HFFc6 (cell line): ENCODE results near the gene MYB. TPM values are rescaled to one million over a fixed set of nuclear protein-coding genes. Genes with fewer than 3 reads are reported as not detected.
"Not testable (repeated sequence)": the region's sequence is repeated elsewhere in the genome, so short reads cannot be mapped to it uniquely, and the experiment has no call there.

ENCODE experiments used
- DNase-seq: peaks from one replicate; pipeline ENCODE4 v3.0.0-alpha.2; 2018
- H3K27ac Mint-ChIP-seq: 2 replicates; pipeline ENCODE4 v1.8.0; 2020; ENCODE audit warnings: mild to moderate bottlenecking, mixed read lengths
- H3K27me3 Mint-ChIP-seq: 2 replicates; pipeline ENCODE4 v1.8.0; 2021; ENCODE audit warnings: mild to moderate bottlenecking, moderate library complexity, mixed read lengths; ENCODE audit not compliant: insufficient read depth
- H3K36me3 Mint-ChIP-seq: 2 replicates; pipeline ENCODE4 v1.8.0; 2021; ENCODE audit warnings: low read depth, mixed read lengths
- H3K4me1 Mint-ChIP-seq: 2 replicates; pipeline ENCODE4 v1.8.0; 2020; ENCODE audit warnings: low read depth, mixed read lengths
- H3K4me3 Mint-ChIP-seq: 2 replicates; pipeline ENCODE4 v1.8.0; 2020; ENCODE audit warnings: mild to moderate bottlenecking, moderate library complexity, mixed read lengths
- H3K9me3 Mint-ChIP-seq: 2 replicates; pipeline ENCODE4 v1.8.0; 2020; ENCODE audit warnings: mild to moderate bottlenecking, mixed read lengths
- CTCF ChIP-seq: fragments of 200-600 bp; sonication (generic); IDR thresholded peaks from 2 replicates; pipeline ENCODE4 v1.5.0; 2021; ENCODE audit warnings: antibody characterized with exemption, mild to moderate bottlenecking
- total RNA-seq, 6 experiments: library from RNA; stranded (reverse); fragmentation: NEBNext Ultra II Directional; extraction: Animal tissue kit (Norgen Biotek cat#: 25700); gene quantifications; 2 replicates in 1 of 6; 3 replicates in 5 of 6; pipeline ENCODE4 v1.2.3, GENCODE V29; 2021

MYB gene
- total RNA-seq, 6 experiments from 2014 or later: 0.17 to 0.35 (median 0.19) TPM

DNA sequence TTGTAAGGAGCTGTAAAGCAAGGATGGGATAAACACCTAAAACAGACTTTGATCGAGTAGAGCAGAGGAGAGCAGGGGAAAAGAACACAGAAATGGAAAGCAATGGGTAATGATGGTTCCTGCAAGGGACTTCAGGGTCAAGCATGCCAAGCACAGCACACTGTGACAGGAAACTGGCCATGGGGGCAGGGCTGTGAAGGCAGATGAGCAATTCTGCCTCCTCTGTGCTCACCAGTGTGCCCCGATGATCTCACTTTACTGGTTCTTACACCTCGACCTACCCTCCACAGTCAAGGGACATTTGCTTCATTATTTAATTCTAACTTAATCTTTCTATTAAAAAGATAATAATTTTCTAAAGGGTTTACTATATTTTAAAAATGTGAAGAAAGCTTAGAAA is 21.6 kb upstream of the MYB start:
- peaks cover 5% of the 10 kb centered on the region; the same call in 1 of the 2 replicates for H3K4me1 Mint-ChIP-seq
- no peak overlapping the region for H3K4me3 Mint-ChIP-seq
- no peaks in the 10 kb centered on the region for H3K36me3 Mint-ChIP-seq
- peaks cover 21% of the 10 kb centered on the region for H3K27me3 Mint-ChIP-seq
- H3K9me3 Mint-ChIP-seq: peaks cover 3% of the 10 kb centered on the region; the same call in 1 of the 2 replicates
- no peak overlapping the region for H3K27ac Mint-ChIP-seq
- DNase-seq: no peak
- TF ChIP-seq CTCF: no peak

- TF ChIP-seq CTCF: no peak
- DNase-seq: no peak
- peaks cover 5% of the 10 kb centered on the region; the same call in 1 of the 2 replicates for H3K4me1 Mint-ChIP-seq
- H3K27me3 Mint-ChIP-seq: peaks cover 11% of the 10 kb centered on the region
- H3K9me3 Mint-ChIP-seq: no peaks in the 10 kb centered on the region
- H3K36me3 Mint-ChIP-seq: no peaks in the 10 kb centered on the region
- H3K4me3 Mint-ChIP-seq: no peak overlapping the region
- H3K27ac Mint-ChIP-seq: no peak overlapping the region
Measured at GRCh38 chr6:135161411-135162395, 19.4 kb upstream of the MYB start.

- Mint-ChIP-seq H3K4me1 (peaks cover 10% of the 10 kb centered on the region), H3K36me3 (no peaks in the 10 kb centered on the region), H3K27ac (no peak overlapping the region), H3K4me3 (no peak overlapping the region), H3K27me3 (peaks cover 8% of the 10 kb centered on the region), H3K9me3 (no peaks in the 10 kb centered on the region)
- peak; percentile 90 for TF ChIP-seq CTCF
- DNase-seq: peak; percentile 28
Measured at GRCh38 chr6:135162678-135163439, 18.2 kb upstream of the MYB start.

DNA sequence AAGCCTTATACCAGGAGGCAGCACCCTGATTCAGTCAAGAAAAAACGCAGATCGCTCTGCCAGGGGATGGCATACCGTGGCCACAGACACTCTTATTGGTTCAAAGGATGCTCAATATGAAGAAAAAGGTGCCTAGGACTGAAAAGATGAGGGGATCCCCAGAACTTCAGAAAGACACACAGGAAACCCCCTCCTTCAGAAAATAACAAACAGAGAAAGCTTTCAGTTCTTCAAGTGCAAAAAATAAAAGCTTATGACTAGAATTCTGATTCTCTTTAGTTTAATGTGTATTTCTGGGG is 17.7 kb upstream of the MYB start:
- peaks cover 11% of the 10 kb centered on the region for H3K4me1 Mint-ChIP-seq
- no peak overlapping the region for H3K27ac Mint-ChIP-seq
- no peaks in the 10 kb centered on the region for H3K36me3 Mint-ChIP-seq
- peaks cover 4% of the 10 kb centered on the region; the same call in 1 of the 2 replicates for H3K27me3 Mint-ChIP-seq
- DNase-seq: no peak
- H3K4me3 Mint-ChIP-seq: no peak overlapping the region
- H3K9me3 Mint-ChIP-seq: no peaks in the 10 kb centered on the region
- no peak for TF ChIP-seq CTCF

DNA sequence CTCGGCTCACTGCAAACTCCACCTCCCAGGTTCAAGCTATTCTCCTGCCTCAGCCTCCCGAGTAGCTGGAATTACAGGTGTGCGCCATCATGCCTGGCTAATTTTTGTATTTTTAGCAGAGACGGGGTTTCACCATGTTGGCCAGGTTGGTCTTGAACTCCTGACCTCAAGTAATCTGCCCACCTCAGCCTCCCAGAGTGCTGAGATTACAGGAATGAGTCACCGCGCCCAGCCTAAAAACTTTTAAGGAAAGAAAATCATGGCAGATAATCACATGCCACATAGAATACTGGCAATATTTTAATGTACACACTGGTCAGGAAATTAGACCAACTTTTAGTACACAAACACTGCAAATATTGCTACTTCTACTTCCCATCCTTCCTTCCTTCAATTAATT is 16.7 kb upstream of the MYB start:
- H3K27ac Mint-ChIP-seq, H3K9me3 Mint-ChIP-seq, H3K27me3 Mint-ChIP-seq, DNase-seq, H3K36me3 Mint-ChIP-seq, H3K4me3 Mint-ChIP-seq: not testable (repeated sequence)
- peaks cover 11% of the 10 kb centered on the region for H3K4me1 Mint-ChIP-seq

- Mint-ChIP-seq H3K36me3 (no peaks in the 10 kb centered on the region), H3K27ac (no peak overlapping the region), H3K4me3 (no peak overlapping the region), H3K27me3 (peaks cover 1% of the 10 kb centered on the region; the same call in 1 of the 2 replicates), H3K4me1 (peaks cover 9% of the 10 kb centered on the region), H3K9me3 (no peaks in the 10 kb centered on the region)
- no peak for TF ChIP-seq CTCF
- no peak for DNase-seq
Measured at GRCh38 chr6:135165031-135165430, 16.1 kb upstream of the MYB start.
